HG03521 (cell line): ENCODE measurements around the gene GALNT2.

Source experiments
- ATAC-seq: cut with Tn5 transposase; IDR thresholded peaks from one replicate; pipeline ENCODE4 v1.9.1; 2021; ENCODE audit warnings: mild to moderate bottlenecking, moderate library complexity; ENCODE audit not compliant: unreplicated experiment

Gene GALNT2

DNA sequence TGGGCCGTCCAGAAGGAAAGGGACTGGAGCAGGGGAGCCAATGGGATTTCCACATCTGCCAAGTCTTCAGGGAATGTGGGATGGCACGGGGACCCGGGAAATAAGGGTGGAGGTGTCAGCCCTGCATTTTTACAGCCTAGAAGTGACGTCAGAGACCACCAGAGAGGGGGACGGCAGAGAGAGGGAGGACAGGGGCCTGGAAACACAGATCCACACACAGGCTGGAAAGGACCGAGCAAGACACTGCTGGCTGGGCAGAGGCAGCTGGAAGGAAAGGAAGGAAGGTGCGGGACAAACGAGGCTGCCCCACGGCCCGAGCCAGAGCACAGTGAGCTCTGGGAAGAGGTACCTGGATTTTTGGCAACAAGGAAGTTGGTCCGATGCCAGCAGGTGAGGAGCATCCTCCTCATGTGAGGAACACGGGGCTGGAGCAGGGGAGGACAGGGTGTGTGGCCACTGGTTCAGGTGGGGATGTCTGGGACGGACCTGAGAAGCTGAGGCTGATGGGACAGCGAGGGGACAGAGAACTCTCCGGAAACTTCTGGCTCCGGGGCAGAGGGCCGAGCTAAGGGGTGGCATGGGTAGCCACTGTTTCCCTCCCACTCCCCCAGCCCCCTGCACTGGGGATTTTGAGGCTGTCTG, 220.8 kb downstream of the GALNT2 start:
- no peak for ATAC-seq

DNA sequence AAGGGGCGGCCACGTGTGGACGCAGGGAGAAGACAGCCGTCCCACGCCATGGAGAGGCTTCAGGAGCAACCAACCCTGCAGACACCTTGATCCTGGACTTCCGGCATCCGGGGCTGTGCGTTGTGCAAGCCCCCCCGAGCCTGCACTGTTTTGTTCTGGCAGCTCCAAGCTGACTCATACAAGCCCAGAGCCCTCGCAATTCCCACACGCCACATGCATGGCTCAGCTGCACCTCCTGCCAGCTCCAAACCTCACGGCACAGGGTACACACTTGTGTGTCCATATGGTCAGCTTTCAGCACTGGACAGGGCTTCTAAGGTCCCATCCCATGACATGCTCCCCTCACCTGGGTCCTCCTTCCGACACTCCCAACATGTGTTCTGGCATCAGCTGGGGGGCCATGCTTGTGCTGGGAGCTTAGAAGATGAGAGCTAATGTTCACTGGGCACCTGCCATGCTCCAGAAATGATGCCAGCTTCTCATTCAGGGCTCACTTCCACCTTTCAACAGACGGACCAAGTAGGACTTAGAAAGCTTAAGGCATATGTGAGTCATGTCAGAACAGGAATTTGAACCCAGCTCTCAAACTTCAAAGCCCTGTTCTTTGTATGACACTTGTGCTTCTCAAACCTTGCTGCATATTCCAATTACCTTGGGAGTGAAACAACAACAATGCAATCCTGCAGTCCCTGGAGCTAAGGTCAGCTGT, 221.8 kb downstream of the GALNT2 start:
- no peak for ATAC-seq

DNA sequence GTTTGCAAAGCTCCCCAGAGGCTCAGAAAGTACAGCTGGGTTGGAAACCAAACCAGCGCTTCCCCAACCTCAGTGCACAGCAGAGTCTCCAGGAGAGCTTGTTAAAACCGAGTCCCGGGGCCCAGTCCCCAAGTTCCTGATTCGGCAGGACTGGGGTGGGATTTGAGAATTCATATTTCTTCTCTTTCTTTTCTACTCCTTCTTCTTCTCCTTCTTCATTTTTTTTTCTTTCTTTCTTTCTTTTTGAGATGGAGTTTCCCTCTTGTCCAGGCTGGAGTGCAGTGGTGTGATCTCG, 222.3 kb downstream of the GALNT2 start:
- no peak for ATAC-seq

DNA sequence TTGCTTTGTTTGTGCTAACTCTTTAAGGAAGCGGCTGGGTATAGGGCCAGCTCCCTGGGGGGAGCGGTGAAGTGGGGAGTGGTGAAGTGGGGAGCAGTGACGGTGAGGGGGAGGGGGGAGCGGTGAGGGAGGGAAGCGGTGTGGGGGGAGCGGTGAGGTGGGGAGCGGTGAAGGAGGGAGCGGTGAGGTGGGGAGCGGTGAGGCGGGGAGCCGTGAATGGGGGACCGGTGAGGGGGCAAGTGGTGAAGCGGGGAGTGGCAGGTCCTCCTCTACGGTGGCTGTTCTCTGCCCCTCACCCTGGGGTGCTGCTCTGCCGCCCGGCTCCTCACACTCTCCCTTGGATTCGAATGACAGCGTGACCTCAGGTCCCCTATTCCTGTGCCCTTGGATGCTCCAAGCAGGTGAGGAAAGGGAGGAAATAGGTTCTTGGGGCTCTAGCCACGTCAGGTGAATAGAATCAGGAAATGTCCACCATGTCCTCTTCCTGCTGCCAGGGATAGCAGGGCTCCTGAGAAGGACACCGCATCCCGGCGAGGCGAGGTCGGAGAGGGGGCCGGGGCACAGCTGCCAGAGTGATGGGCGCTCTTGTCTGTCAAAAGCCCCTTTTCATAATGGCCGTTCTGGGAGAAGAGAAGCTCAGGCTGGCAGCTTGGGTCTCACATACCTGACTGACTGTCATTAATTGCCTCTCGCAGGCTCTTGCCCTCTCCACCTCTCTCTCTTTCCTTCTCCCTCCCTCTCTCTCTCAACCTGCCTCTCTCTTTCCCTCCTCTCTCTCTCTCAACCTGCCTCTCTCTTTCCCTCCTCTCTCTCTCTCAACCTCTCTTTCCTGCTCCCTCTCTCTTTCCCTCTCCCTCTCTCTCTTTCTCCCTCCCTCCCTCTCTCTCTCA, 224.9 kb downstream of the GALNT2 start:
- no peak for ATAC-seq

DNA sequence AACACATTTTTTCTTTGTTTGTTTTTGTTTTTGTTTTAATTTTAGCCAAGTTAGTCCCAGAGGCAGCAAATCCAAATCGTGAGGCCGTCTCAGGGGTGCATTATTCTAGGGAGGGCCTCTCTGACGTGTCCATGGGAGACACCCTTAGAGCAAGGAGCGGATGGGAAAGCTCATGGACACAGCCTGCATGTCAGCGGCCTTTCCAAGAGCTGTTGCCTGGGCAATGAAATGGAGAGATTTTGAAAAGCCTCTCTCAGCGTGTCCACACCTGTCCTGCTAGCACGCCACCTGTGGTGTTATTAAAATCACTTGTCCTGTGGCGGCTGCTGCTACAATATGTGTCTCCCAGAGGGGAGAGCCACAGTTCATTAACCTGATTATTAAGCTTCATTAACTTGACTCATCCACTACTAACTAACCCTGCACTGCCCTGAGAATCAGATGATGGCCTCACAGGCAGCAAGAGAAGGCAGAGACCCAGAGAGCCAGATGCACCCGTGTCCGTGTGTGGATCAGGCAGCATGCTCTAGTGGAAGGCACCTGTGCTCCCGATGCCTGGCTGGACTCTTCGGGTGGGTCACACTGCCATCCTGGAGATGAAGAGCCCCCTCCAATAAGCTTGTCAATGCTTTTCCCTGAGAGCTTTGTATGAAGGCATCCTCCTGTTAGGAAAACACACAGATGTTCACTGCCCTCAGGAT, 225.8 kb downstream of the GALNT2 start:
- ATAC-seq: no peak

DNA sequence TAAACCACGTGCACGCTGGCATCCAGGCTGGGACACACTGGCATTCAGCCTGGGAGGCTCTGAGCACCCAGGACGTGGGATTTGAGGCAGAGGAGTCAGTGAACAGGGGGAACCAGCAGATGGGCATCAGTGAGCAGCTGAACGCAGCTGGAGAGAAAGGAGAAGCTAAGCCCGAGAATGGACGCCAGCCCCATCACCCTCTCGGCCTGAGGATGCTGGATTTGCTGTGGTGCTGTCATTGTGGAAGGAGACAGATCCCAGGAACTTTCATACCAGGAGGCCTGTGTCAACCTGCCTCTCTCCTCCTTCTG, 226.3 kb downstream of the GALNT2 start:
- no peak for ATAC-seq

DNA sequence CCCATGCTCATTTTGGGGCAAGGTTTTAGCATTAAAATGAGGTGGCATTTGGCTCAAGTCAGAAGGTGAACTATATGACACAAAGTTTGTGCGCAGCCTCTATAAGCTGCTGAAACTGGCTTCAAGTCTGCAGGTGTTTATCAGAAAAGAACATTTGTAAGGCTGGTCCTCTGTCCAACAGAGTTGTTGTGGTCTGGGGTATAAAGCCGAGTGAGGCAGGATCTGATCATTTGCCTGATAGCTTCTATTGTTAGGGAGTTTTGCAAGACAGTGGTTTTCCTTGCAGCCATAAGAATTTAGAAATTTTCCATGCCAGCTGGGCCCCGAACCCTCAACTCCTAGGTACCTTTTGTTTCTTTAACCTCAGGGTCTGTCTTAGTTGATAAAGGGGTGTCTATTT, 228.3 kb downstream of the GALNT2 start:
- no peak for ATAC-seq

DNA sequence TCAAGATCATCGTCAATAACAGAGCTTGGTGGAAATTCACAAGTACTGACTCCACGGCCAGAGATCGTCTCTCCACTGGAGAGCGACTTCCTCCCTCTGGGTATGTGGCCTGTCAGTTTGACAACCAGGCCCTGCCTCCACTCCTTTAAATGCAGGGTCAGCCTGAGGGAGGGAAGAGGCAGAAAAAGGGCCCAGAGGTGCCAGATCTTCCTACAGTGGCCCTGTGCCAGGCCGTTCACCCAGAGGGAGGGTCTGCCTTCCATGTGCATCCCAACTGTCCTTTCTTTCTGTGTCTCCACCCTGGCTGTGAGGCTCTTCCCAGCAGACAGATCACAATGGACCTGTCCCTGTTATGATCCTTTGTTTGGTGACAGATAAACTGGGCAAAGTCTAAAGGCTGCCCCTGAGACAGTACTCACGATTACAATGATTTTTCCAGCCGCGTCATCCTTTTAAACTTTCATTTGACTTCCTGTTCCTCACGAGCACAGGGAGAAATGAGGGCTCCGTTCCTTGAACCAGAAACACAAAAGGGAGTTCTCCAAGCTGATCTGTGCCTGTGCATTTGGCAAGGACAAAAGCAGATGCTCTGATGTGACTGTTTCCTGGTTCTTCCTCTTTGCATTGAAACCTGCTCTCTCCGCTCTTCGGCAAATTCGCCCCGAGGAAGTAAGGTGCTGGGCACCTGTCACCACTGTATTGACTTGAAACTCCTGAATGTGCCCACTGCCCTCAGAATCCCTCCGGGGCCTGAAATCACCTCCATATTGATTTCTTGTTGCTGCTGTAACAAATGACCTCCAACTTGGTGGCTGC, 232.4 kb downstream of the GALNT2 start:
- ATAC-seq: no peak

DNA sequence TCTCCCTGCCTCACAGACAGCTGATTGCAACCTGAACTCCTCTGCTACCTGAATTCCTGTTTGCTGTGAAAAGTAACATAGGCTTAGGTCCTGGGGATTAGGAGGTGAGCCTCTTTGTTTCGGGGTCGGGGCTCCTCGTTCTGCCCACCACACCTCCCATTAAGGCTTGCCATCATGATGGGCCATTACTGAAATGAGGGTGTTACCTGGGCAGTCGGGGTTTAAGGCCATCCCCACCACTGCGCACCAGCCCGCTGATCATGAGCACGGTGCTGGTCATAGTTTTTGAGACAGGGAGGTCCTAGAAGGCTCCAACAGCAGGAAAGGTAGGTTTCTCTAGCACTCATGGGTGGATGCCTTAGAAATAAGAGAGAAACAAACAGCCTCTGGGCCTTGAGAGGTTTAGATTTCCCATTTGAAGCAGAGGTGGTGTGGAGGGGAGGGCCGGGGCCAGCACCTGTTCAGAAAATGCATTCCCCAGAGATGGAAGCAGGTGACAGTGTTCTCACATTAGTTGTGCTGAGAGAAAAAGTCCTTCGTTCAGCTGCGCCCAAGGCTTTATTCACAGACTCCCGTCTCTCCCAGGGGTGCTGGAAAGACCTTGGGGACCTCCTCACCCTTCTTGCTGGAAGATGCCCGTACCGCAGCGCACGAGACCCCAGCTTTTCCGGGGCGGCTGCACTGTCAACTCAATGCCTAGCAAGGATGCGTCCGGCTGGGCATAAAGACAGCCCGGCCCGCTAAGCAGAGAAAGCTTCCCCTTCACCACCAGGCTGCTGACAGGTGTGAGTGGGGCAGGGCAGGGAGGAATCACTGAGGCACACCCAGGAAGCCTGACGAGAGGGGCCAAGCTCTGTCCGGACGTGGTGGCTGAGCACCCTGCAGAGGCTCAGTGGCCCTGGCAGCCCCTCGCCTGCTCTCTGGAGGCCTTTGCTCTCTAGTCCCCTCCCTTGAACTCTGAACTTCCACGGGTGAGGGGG, 233.6 kb downstream of the GALNT2 start:
- ATAC-seq: no peak

DNA sequence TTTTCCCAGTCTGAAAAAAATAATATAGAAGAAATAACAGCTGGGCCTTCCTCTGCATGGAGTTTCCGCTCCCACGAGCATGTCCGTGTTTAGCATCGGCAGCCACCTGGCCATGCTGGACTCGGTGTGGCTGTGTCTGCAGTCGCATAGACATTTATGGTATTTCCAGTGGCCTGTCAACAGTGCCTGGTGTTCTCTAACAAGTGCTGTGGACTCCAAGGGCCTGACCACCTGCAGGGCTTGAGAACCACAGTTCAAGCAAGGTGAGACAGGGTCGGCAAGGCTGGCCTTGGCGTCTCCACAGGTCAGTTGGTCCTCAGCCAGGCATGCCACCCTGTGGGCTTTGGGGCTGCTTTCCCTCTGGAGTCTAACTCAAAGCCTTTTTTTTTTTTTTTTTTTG, 234.3 kb downstream of the GALNT2 start:
- no peak for ATAC-seq

DNA sequence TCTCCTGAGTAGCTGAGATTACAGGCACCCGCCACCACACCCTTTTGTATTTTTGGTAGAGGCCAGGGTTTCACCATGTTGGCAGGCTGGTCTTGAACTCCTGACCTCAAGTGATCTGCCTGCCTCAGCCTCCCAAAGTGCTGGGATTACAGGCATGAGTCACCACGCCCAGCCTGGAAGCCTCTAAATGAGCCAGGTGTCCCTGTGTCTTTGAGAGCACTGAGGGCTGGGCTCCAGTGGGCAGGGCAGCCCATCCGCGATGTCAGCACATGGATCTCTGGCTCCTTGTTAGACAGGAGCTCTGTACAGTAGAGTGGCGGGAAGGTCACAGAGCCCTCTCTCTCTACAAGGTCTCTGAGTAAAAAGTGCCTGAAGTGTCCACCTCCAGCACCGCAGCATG, 234.8 kb downstream of the GALNT2 start:
- ATAC-seq: no peak

DNA sequence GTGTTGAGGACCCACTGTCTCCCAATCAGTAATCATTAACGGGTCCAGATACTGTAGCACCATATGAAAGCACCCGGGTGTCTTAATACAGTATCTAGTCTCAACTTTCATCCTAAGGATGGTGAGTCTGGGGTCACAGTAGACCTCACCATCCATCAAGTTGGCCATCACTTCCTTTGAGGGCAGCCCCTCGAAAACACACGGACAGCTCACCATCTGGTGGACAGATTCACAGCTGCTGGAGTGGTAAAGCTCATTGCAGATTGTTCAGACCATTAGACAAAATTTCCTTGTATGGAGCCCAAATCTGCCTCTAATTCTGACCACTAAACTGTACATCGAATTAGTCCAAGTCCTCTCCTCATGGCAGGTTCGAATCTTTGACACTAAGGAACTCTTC, 236.0 kb downstream of the GALNT2 start:
- ATAC-seq: no peak

DNA sequence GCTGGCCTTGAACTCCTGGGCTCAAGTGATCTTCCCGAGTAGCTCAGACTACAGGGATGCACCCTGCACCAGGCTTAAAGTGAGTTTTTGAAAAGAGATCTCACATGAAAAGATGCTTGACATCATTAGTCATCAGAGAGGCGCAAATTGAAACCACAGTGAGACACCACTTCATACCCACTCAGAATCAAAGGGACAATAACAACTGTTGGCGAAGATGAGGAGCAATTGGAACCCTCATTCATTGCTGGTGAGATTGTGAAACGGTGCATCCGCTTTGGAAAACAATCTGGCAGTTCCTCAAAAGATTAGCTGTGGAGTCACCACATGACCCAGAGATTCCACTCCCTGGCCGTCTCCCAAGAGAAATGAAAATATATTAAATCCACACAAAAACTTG, 236.8 kb downstream of the GALNT2 start:
- no peak for ATAC-seq

DNA sequence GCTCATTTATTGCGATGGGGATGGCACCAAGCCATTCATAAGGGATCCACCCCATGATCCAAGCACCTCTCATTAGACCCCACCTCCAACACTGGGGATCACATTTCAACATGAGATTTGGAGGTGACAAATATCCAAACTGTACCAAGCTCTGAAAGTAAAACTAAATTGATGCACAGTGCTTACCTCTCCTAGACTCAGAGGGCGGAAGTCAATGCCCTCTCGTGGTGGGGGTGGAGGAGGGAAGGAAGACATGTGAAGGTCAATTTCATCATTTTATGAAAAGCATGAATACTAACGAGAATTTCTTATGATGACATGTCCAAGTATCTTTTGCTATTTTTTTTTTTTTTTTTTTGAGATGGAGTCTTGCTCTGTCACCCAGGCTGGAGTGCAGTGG, 239.1 kb downstream of the GALNT2 start:
- peak; percentile 77 for ATAC-seq

DNA sequence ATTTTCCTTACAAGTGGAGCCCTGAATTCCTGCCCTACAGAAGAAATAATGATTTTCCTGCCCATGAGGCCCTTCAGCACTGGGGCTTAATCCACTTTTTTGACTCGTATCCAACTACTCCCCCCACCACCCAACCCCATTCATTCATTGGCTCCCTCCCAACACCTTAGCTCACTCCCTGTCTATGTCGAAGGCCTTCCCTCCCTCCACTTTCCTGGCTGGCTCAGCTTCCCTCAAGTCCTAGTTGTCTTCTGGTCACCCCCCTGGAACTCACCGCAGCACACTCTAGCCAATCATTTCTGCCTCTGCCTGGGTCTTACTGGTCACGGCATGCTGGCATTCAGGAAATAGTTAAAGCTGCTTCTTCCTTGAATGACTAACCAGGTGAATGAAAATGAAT, 240.2 kb downstream of the GALNT2 start:
- no peak for ATAC-seq

DNA sequence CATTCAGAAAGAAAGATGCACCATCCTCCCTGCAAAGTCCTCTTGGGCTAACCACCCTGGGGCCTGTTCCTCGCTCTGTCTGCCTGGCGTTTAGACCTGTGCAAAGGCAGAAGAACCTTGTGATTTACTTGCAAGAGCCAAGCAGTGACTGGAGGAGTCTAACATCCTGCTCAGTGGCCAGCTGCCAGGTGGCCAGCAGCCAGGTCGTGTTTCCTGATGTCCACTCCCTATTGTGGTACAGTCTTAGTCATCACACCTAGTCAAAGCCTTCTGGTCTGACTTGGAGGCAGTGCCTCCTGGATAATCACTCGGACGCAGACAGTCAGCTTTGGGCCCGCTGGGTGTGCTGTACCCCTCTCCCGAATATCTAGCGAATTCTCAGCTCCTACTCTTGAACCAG, 241.0 kb downstream of the GALNT2 start:
- no peak for ATAC-seq

DNA sequence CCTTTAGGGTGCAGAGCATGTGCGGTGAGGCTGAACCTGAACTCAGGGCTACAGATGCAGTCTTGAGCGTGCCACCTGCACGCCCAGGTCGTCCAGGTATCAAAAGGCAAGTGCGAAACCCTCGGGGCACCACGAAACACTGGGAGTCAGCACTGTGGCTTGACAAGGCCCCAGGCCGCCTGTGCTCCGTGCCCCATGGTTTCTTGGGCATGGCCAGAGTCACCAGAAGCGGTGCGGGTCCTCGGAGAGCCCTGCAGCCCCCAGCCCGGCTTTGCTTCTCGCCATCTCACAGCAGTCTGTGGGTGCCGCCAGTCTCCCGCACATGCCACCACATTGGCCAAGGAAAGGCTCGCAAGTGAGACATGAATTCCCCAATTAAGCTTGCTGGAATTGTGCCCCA, 241.8 kb downstream of the GALNT2 start:
- ATAC-seq: no peak

DNA sequence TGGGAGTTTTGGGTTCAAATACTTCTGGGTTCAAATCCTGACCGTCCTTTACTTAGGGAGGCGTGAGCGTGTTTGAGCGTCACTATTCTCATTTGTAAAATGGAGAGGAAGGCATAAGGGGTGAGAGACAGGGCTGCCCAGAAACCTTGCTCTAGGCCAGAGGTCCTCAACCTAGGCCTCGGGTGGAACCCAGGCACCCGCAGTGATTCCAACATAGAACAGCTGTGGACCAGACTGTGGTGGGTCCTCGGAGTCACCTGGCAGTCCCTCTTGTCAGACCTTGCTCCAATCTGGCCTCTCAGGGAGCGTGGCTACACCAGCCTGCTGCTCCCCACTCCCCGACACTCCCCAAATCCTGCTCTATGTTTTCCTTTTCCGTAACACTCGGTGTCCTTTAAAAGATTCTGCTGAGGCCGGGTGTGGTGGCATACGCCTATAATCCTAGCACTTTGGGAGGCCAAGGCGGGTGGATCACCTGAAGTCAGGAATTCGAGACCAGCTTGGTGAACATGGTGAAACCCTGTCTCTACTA, 242.7 kb downstream of the GALNT2 start:
- ATAC-seq: no peak

DNA sequence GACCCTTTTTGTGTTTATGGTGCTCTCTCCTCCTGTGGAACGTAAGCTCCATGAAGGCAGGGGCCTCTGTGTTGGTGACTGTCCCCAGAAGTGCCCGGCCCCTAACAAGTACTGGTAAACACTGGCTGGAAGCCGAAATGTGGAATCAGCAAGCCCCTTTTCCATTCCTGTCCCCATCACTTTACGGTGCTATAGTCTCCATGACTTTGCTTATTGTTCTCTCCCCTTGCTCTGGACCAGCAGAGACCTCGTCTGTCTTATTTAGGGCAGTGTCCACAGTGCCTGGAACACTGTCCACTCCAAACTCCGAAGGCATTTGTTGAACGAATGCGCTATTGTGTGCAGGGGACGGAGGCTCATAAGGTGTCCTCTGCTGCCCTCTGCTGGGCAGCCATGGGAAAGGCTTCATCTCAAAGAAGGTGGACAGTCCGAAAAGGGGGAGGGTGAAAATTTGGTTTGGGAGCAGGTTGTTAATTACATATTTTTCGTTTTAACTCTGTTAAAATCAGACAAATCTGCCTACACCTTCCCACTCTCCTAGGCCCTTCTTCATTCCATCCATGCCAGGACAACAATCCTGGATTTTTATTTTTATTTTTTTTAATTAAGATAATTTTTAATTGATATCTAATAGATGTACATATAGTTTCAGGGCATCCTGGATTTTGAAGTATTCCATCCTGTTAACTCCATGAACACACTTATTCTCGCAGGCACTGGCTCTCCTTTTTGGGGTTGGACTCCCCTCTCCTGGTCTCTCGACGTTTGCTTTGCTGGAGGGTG, 243.5 kb downstream of the GALNT2 start:
- ATAC-seq: peak; percentile 52
